Progenitor cell of endocrine pancreas (in vitro differentiated cells): Measurements from ENCODE around the gene ARMC2. TPM values are rescaled to one million over a fixed set of nuclear protein-coding genes. Genes with fewer than 3 reads are reported as not detected.

Experiments used
- DNase-seq: peaks from one replicate; pipeline ENCODE4 v3.0.0; 2021; ENCODE audit warnings: low spot score; ENCODE audit not compliant: unreplicated experiment
- H3K27ac Mint-ChIP-seq: 2 replicates; pipeline ENCODE4 v1.8.0; 2021; ENCODE audit warnings: mild to moderate bottlenecking, moderate library complexity, mixed read lengths
- H3K27me3 Mint-ChIP-seq: 2 replicates; pipeline ENCODE4 v1.8.0; 2021; ENCODE audit warnings: mixed read lengths
- H3K36me3 Mint-ChIP-seq: 2 replicates; pipeline ENCODE4 v1.8.0; 2022; ENCODE audit warnings: mixed read lengths; ENCODE audit not compliant: insufficient read depth
- H3K4me1 Mint-ChIP-seq: 2 replicates; pipeline ENCODE4 v1.8.0; 2021; ENCODE audit warnings: low read depth, mixed read lengths
- H3K4me3 Mint-ChIP-seq: 2 replicates; pipeline ENCODE4 v1.8.0; 2021; ENCODE audit warnings: low read depth, mild to moderate bottlenecking, moderate library complexity, mixed read lengths
- H3K9me3 Mint-ChIP-seq: 2 replicates; pipeline ENCODE4 v1.8.0; 2021; ENCODE audit warnings: low read depth, mixed read lengths
- CTCF ChIP-seq: fragments of 200-600 bp; sonication (generic); IDR thresholded peaks from one replicate; pipeline ENCODE4 v1.5.0; 2021; ENCODE audit warnings: antibody characterized with exemption, mild to moderate bottlenecking; ENCODE audit not compliant: unreplicated experiment
- total RNA-seq: library from RNA; stranded (reverse); gene quantifications from 2 replicates; pipeline ENCODE4 v1.2.1, GENCODE V29; 2021

Gene ARMC2
- total RNA-seq, 1 donor from 2014 or later = 16.5 TPM

DNA sequence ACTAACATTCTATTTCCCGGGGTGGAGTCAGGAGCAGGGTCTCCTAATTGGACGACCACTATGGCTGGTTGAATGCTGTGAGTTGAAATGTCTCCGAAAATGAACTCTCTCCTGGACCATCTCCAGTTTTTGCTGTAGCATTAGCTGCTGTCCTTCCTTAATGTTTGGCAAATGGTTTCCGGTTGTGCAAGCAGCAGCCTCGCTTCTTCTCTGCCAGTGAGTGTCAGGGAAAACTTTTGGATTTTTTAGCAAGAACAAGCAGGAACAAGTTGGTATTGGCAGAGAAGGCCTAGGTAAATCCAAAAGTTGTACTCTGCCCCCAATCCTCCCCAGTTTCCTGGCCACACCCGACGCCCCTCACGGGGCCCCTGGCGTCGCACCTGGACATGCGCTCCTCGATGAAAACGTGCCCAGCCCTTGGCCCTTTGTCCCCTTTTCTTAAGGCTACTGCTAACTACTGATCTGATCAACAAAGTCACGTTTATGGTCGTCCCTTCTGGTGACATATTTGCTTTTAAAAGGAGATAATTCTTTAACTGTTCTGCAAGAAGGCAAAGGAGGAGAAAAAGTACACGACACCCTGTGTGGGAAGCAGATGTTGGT is 103.2 kb downstream of the ARMC2 start:
- Mint-ChIP-seq H3K4me3 (no peak overlapping the region), H3K4me1 (peaks cover 11% of the 10 kb centered on the region), H3K9me3 (no peaks in the 10 kb centered on the region), H3K27me3 (peaks cover 9% of the 10 kb centered on the region), H3K36me3 (no peaks in the 10 kb centered on the region), H3K27ac (no peak overlapping the region)
- no peak for DNase-seq
- TF ChIP-seq CTCF = no peak

GRCh38 chr6:108952776-108953486 is 104.7 kb downstream of the ARMC2 start:
- Mint-ChIP-seq H3K4me1 (peaks cover 5% of the 10 kb centered on the region), H3K9me3 (no peaks in the 10 kb centered on the region), H3K27me3 (peaks cover 4% of the 10 kb centered on the region), H3K36me3 (no peaks in the 10 kb centered on the region), H3K4me3 (no peak overlapping the region), H3K27ac (no peak overlapping the region)
- no peak for DNase-seq
- TF ChIP-seq CTCF = no peak

DNA sequence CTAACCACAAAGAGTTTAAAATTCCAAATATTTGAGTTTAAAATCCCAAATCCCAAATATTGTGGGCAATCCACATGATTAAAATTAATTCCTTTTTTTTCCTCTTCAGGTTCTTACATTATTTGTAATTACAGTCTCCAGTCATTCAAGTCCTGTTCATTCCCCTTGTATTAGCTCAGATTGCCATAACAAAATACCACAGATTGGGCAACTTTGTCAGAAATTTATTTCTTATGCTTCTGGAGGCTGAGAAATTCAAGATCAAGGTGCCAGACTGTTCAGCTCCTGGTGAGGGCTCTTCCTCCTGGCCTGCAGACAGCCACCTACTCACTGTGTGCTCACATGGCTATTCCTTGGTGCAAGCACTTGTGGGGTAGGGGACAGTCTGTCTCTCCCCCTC is 105.5 kb downstream of the ARMC2 start:
- H3K4me1 Mint-ChIP-seq = peaks cover 5% of the 10 kb centered on the region
- no peak for TF ChIP-seq CTCF
- H3K27ac Mint-ChIP-seq = no peak overlapping the region
- DNase-seq = no peak
- no peak overlapping the region for H3K4me3 Mint-ChIP-seq
- no peaks in the 10 kb centered on the region for H3K36me3 Mint-ChIP-seq
- no peaks in the 10 kb centered on the region for H3K9me3 Mint-ChIP-seq
- peaks cover 4% of the 10 kb centered on the region for H3K27me3 Mint-ChIP-seq

- DNase-seq = no peak
Observed at GRCh38 chr6:108955329-108955949, 107.2 kb downstream of the ARMC2 start.

More at GRCh38 chr6:108955329-108955949, 107.2 kb downstream of the ARMC2 start:
- TF ChIP-seq CTCF = no peak
- H3K4me3 Mint-ChIP-seq = no peak overlapping the region
- no peaks in the 10 kb centered on the region for H3K36me3 Mint-ChIP-seq
- H3K9me3 Mint-ChIP-seq = no peaks in the 10 kb centered on the region
- peaks cover 6% of the 10 kb centered on the region for H3K27me3 Mint-ChIP-seq
- peaks cover 5% of the 10 kb centered on the region for H3K4me1 Mint-ChIP-seq
- H3K27ac Mint-ChIP-seq = no peak overlapping the region
